Panc1 (cell line): ENCODE data around the gene SPINT1. TPM values are rescaled to one million over a fixed set of nuclear protein-coding genes. Genes with fewer than 3 reads are reported as not detected.

ENCODE experiments used
- ATAC-seq: fragments of 200-7000 bp; cut with Tn5 transposase; 2 replicates; pipeline ENCODE4 v1.9.1; 2020; ENCODE audit warnings: mild to moderate bottlenecking, moderate library complexity
- BruUV-seq: library from RNA; stranded (reverse); fragments of 400-500 nt; replicated peaks from 2 replicates; lab custom pipeline; 2021; lab: Mats Ljungman, UMichigan
- CTCF ChIA-PET: fragments of 300-600 bp; sonication (Branson Sonifier 250); formaldehyde crosslinking; loops from one replicate; lab custom pipeline; 2022; ENCODE audit warnings: antibody characterized with exemption; lab: Charles Lee
- POLR2A ChIA-PET: fragments of 300-600 bp; sonication (Branson Sonifier 250); formaldehyde crosslinking; loops from one replicate; lab custom pipeline; 2022; ENCODE audit warnings: antibody characterized with exemption; lab: Charles Lee
- DNase-seq: peaks from one replicate; pipeline ENCODE4 v3.0.0-alpha.2; 2010; ENCODE audit warnings: low read depth, low spot score
- H3K27ac ChIP-seq: 2 replicates; pipeline ENCODE4 v1.5.1; 2011; ENCODE audit warnings: mild to moderate bottlenecking, low read length, inconsistent platforms
- H3K27me3 ChIP-seq: fragments of 200-500 bp; sonication (Bioruptor generic); 2 replicates; pipeline ENCODE4 v1.6.0; 2014; ENCODE audit warnings: low read length, inconsistent platforms; ENCODE audit not compliant: control insufficient read depth, insufficient read depth
- H3K36me3 ChIP-seq: fragments of 200-500 bp; sonication (Bioruptor generic); 2 replicates; pipeline ENCODE4 v1.5.1; 2014; ENCODE audit warnings: inconsistent platforms, mild to moderate bottlenecking, low read length, moderate library complexity; ENCODE audit not compliant: control insufficient read depth, insufficient read depth
- H3K4me1 ChIP-seq: 2 replicates; pipeline ENCODE4 v1.5.1; 2011; ENCODE audit warnings: inconsistent platforms, mild to moderate bottlenecking, low read length, moderate library complexity; ENCODE audit not compliant: control insufficient read depth, insufficient read depth
- H3K4me3 ChIP-seq, 2 experiments: 2 replicates each; pipeline ENCODE4 v1.5.1; 2011 to 2012; ENCODE audit warnings: low read depth in 2 of 2, low read length in 2 of 2, mild to moderate bottlenecking in 2 of 2, inconsistent platforms in 1 of 2, moderate library complexity in 1 of 2
- H3K9me3 ChIP-seq: fragments of 200-500 bp; sonication (Bioruptor generic); 2 replicates; pipeline ENCODE4 v1.5.1; 2014; ENCODE audit warnings: low read depth, mild to moderate bottlenecking, inconsistent platforms, low read length, moderate library complexity; ENCODE audit not compliant: control insufficient read depth, insufficient read depth
- CTCF ChIP-seq: fragments of 450-650 bp; IDR thresholded peaks from 2 replicates; pipeline ENCODE4 v1.5.1; 2017; ENCODE audit warnings: mild to moderate bottlenecking
- POLR2AphosphoS5 ChIP-seq: IDR thresholded peaks from 2 replicates; pipeline ENCODE4 v1.6.1; 2012; ENCODE audit warnings: mild to moderate bottlenecking, low read depth, low read length, moderate library complexity
- REST ChIP-seq, 2 experiments: IDR thresholded peaks; 2 replicates each; pipeline ENCODE4 v1.6.1; 2011 to 2012; ENCODE audit warnings: low read depth in 2 of 2, control low read depth in 1 of 2, low read length in 1 of 2, mild to moderate bottlenecking in 1 of 2, moderate library complexity in 1 of 2; ENCODE audit not compliant: insufficient read depth in 1 of 2
- SIN3A ChIP-seq: IDR thresholded peaks from 2 replicates; pipeline ENCODE4 v1.6.1; 2012; ENCODE audit warnings: low read depth, mild to moderate bottlenecking, low read length, moderate library complexity, borderline replicate concordance; ENCODE audit not compliant: insufficient read depth
- TCF7L2 ChIP-seq: IDR thresholded peaks from 2 replicates; pipeline ENCODE4 v1.6.1; 2011; ENCODE audit warnings: mild to moderate bottlenecking, low read depth, low read length, inconsistent platforms
- in situ Hi-C: cut with HindIII; loops from 2 replicates; pipeline ENCODE4 v1.10.0; 2016; ENCODE audit warnings: low sequenced_read_pairs, low pct_unique_long_range_greater_than_20kb
- intact Hi-C: fragments of 100-400 bp; cut with micrococcal nuclease; formaldehyde crosslinking; loops from one replicate; pipeline ENCODE4 v1.10.0; 2022; ENCODE audit not compliant: unreplicated experiment
- total RNA-seq: library from RNA; stranded (reverse); gene quantifications from one replicate; pipeline ENCODE4 v1.2.1, GENCODE V29; 2021; ENCODE audit not compliant: unreplicated experiment

Gene SPINT1
- total RNA-seq, 1 experiment from 2014 or later, result 32.7 TPM

DNA sequence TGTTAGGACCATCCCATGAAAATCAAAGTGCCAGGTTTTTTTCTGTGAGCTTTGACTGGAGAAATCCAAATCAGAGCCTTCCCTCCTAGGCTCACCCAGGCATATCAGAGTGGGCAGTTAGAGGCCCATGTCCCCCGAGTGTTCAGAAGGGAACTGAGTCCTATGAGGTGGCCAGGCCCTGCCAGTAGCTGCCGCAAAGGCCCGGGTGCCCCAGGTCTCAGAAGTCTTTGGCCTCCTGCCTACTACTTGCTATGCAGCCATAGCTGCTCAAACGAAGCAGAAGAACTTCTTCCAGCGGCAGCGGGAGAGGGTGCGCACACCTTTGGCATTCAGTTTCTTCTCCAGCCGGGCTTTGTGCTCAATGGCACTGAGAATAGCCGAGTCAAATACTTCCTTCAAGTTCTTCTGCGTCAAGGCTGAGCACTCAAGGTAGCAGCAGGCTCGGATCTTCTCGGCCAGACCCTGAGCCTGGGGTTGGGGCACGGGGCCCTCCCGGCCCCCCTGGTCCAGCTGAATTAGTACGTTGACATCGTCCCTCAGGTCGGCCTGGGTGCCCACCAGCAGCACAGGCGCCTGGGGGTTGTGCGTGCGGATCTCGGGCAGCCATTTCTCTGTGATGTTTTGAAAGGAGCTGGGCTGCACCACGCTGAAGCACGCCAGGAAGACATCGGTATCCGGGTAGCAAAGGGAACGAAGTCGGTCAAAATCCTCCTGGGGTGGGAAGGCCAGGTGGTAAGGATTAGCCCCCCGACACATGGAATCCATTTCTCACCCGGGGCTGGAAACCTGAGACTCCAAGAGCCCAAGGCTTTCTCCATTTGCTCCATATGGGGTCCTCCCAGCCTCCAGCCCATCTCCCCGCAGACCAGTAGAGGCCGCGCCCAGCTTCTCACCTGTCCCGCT lies 29.2 kb downstream of the SPINT1 start:
- intact Hi-C loops (no loop called here), in situ Hi-C loops (no loop called here)
- peak overlapping the region; percentile 51 to 59 for H3K4me3 ChIP-seq
- H3K4me1 ChIP-seq, result peaks cover 4% of the 10 kb centered on the region; the same call in 1 of the 2 replicates
- H3K9me3 ChIP-seq, result no peaks in the 10 kb centered on the region
- no peaks in the 10 kb centered on the region for H3K36me3 ChIP-seq
- ChIA-PET POLR2A (interaction anchor here (0.7 kb wide), 1 partner anchor 9 kb away, joined by 4 read pairs; no protein-coding TSS in a partner anchor), CTCF (interaction anchor here (0.6 to 6.6 kb wide), 7 partner anchors 11 to 410 kb away, joined by 3 to 70 read pairs (median 7); partner anchors contain the start of gene VPS18)
- DNase-seq, result no peak
- no TSS peak for BruUV-seq
- TF ChIP-seq POLR2AphosphoS5, result no peak
- no peak for TF ChIP-seq TCF7L2
- no peak for TF ChIP-seq SIN3A
- no peak for TF ChIP-seq CTCF
- no peak for TF ChIP-seq REST (IDR thresholded peaks at IDR 0.05; ENCODE audit: insufficient read depth in 1 of 2, low read depth in 2 of 2, low read length in 1 of 2)
- no peak for ATAC-seq
- H3K27me3 ChIP-seq, result no peaks in the 10 kb centered on the region
- no peak overlapping the region for H3K27ac ChIP-seq

DNA sequence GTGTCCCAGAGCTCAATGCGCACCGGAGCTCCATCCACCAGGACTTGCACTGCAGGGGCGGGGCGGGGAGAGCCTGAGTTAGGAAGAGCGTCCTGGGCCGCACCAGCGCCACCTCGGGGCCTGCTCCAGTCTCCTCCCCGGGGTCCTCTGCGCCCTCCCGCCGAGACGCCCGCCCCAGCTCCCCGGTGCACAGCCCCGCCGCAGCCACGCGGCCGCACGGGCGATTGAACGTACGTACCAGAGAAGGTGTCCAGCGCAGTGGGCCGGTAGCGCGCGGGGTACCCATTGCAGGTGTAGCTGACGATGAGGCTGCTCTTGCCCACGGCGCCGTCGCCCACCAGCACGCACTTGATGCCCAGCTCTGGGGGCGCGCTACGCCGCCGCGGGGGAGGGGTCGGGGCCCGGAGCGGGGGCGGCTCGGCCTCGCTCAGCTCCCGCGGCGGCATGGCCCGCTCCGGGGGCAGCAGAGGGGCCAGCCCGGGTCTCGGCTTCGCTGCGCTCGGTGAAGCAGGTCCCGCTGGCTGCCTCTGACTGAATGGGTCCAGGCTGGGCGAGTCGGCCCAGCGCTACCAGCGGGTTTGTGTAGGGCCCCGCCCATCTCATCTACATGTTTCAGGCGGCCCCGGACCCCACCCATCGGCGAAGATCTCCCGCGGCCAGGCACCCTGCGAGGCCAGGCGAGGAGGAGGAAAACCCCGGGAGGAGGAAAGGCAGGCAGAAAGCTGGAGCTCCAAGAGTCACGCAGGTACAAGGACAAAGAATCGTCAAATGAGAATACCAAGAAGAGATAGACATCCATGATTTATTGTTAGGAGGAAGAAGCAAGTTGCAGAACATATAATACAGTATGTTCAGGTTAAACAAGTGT lies 30.1 kb downstream of the SPINT1 start, which contains the start of gene RHOV:
RHOV (minus strand) TSS at position 541 of the 868 bp plus-strand sequence; CDS start at position 446, 95 bp downstream.
- ATAC-seq (peak; percentile 94), DNase-seq (no peak)
- TF ChIP-seq SIN3A (peak; percentile 32; the same call in 1 of the 2 replicates), REST (IDR thresholded peaks at IDR 0.05; ENCODE audit: insufficient read depth in 1 of 2, low read depth in 2 of 2, low read length in 1 of 2) (no peak)
- no peaks in the 10 kb centered on the region for H3K36me3 ChIP-seq
- peak within 1 kb of the TSS; percentile 51 to 59 for H3K4me3 ChIP-seq
- in situ Hi-C loops (no loop called here), intact Hi-C loops (no loop called here)
- BruUV-seq, result no TSS peak
- ChIA-PET CTCF (interaction anchor here (0.6 to 6.6 kb wide), 7 partner anchors 10 to 411 kb away, joined by 3 to 70 read pairs (median 7); partner anchors contain the start of gene VPS18), POLR2A (no interaction called here)
- no peaks in the 10 kb centered on the region for H3K27me3 ChIP-seq
- H3K9me3 ChIP-seq, result no peaks in the 10 kb centered on the region
- no peak within 1 kb of the TSS for H3K27ac ChIP-seq
- peaks cover 4% of the 10 kb centered on the region; the same call in 1 of the 2 replicates for H3K4me1 ChIP-seq
